Heart right ventricle (tissue), 16 donors: ENCODE results near the gene IL1RAPL1. TPM values are rescaled to one million over a fixed set of nuclear protein-coding genes. Genes with fewer than 3 reads are reported as not detected.

ENCODE experiments used
- ATAC-seq, 8 donors: fragments of 200-7000 bp; cut with Tn5 transposase; one replicate each; pipeline ENCODE4 v1.9.1; 2020; ENCODE audit warnings: mild to moderate bottlenecking in 8 of 8, moderate library complexity in 8 of 8, moderate number of reproducible peaks in 1 of 8
- DNase-seq, 2 donors: peaks; one replicate each; pipeline ENCODE4 v3.0.0-alpha.2; 2020
- H3K27ac ChIP-seq, 10 donors: fragments of 200-600 bp; sonication (generic) in 2 of 10; one replicate each; pipeline versions ENCODE4 v1.5.0 to v1.8.0; 2020 to 2022; ENCODE audit warnings: mild to moderate bottlenecking in 3 of 10
- H3K27me3 ChIP-seq, 7 donors: fragments of 200-600 bp; one replicate each; pipeline ENCODE4 v1.8.0; 2021 to 2022; ENCODE audit warnings: mild to moderate bottlenecking in 2 of 7
- H3K36me3 ChIP-seq, 9 donors: fragments of 200-600 bp; sonication (generic) in 1 of 9; one replicate each; pipeline versions ENCODE4 v1.5.0 to v1.8.0; 2020 to 2022; ENCODE audit warnings: mild to moderate bottlenecking in 2 of 9
- H3K4me1 ChIP-seq, 9 donors: fragments of 200-600 bp; sonication (generic) in 1 of 9; one replicate each; pipeline versions ENCODE4 v1.5.0 to v1.8.0; 2020 to 2022; ENCODE audit warnings: mild to moderate bottlenecking in 4 of 9
- H3K4me3 ChIP-seq, 10 donors: fragments of 200-600 bp; sonication (generic) in 2 of 10; one replicate each; pipeline versions ENCODE4 v1.5.0 to v1.8.0; 2020 to 2022; ENCODE audit warnings: mild to moderate bottlenecking in 7 of 10, moderate library complexity in 2 of 10
- H3K9me3 ChIP-seq, 11 donors: fragments of 200-600 bp in 10 of 11; sonication (generic) in 2 of 11; one replicate each; pipeline versions ENCODE4 v1.5.0 to v1.8.0; 2013 to 2022; ENCODE audit warnings: mild to moderate bottlenecking in 2 of 11, control low read depth in 1 of 11, moderate library complexity in 1 of 11
- CTCF ChIP-seq, 9 donors: fragments of 200-600 bp; sonication (generic) in 2 of 9; IDR thresholded peaks; one replicate each; pipeline versions ENCODE4 v1.5.0 to v1.8.0; 2021 to 2022; ENCODE audit warnings: antibody characterized with exemption in 9 of 9, mild to moderate bottlenecking in 5 of 9, moderate library complexity in 1 of 9
- WGBS, 2 donors: extraction: QIAGEN DNeasy Blood & Tissue Kit; methylation state at CpG; one replicate each; pipeline ENCODE4 v1.1.7; 2013; ENCODE audit warnings: inconsistent platforms in 1 of 2; 5-methylcytosine and 5-hydroxymethylcytosine counted together
- intact Hi-C, 10 donors: fragments of 100-400 bp; cut with DNase I; formaldehyde crosslinking; loops; one replicate each; pipeline versions ENCODE4 v1.11.1 to v1.14.2; 2022
- polyA plus RNA-seq, 2 donors: library from polyadenylated mRNA; stranded (reverse); fragments of 200-250 nt; gene quantifications; one replicate each; pipeline ENCODE4 v1.2.3, GENCODE V29; 2013
- total RNA-seq, 10 donors: library from RNA; stranded (reverse); fragmentation: NEBNext Ultra II Directional in 3 of 10; extraction: Animal tissue kit (Norgen Biotek cat#: 25700) in 3 of 10; gene quantifications; one replicate each; pipeline versions ENCODE4 v1.2.1 to v1.2.4, GENCODE V29; 2021 to 2023
- donor health status: Arrhythmogenic right ventricular cardiomyopathy.
- donor health status: ischemic (EF 13 %, LVEDD 7.1; RV severe dilation, severe dysfunction).
- donor health status: healthy with polysubstance abuse.
- donor health status: DM: no; HTN: yes; CAD: no.
- donor health status: DM: no; HTN: no; CAD: no.
- donor health status: ischemic (EF 25% LVEDD 6.9; RV normal size, moderate dysfunction).
- donor health status: ischemic (EF 25% LVEDD 5.7; RV mildly dilated, moderate dysfunction).
- donor health status: healthy.
- donor health status: DM: yes; HTN: yes; CAD: no.
- donor health status: Ischemic cardiomyopathy.
- donor health status: ischemic (EF 35%, LVEDD 5.7; RV mildly dilated, moderate dysfunction).
- donor health status: nonischemic (EF 11% LVEDD 7.7; RV severe dilation, severe dysfunction).
- donor health status: DM: yes; HTN: yes; CAD: no.
- donor health status: PGD.
- donor health status: ischemic (EF 29% LVEDD 5.4; RV normal size, mild dysfunction).
- donor health status: nonischemic (EF 23%, LVEDD 6.1; RV moderate dilation, normal function).

The IL1RAPL1 gene
- total and polyA plus RNA-seq, 12 donors, result 0.13 to 6.3 (median 2.8) TPM

GRCh38 chrX:29065477-29065876, 478.2 kb downstream of the IL1RAPL1 start:
- H3K36me3 ChIP-seq, result no peaks in the 10 kb centered on the region
- no peaks in the 10 kb centered on the region for H3K4me1 ChIP-seq
- intact Hi-C loops, result no loop called here
- no peaks in the 10 kb centered on the region for H3K27me3 ChIP-seq
- ATAC-seq, result no peak
- TF ChIP-seq CTCF (IDR thresholded peaks at IDR 0.05), result no peak
- H3K9me3 ChIP-seq, result peaks cover 0 to 7% (median 0%) of the 10 kb centered on the region in 11 donors
- 74 to 96% methylated on average over 2 of the region's 2 CpGs for WGBS, 2 donors
- DNase-seq, result no peak
- no peak overlapping the region for H3K27ac ChIP-seq
- no peak overlapping the region for H3K4me3 ChIP-seq

GRCh38 chrX:29066516-29066915, 479.3 kb downstream of the IL1RAPL1 start:
- Histone ChIP-seq H3K4me1 (no peaks in the 10 kb centered on the region), H3K9me3 (peaks cover 0 to 7% (median 0%) of the 10 kb centered on the region in 11 donors), H3K27me3 (no peaks in the 10 kb centered on the region), H3K27ac (no peak overlapping the region), H3K36me3 (no peaks in the 10 kb centered on the region), H3K4me3 (no peak overlapping the region)
- intact Hi-C loops, result no loop called here
- DNase-seq, result no peak
- no peak for ATAC-seq
- TF ChIP-seq CTCF (IDR thresholded peaks at IDR 0.05), result no peak
- 63 to 78% methylated on average over 1 of the region's 1 CpG for WGBS, 2 donors

GRCh38 chrX:29067351-29067750, 480.1 kb downstream of the IL1RAPL1 start:
- H3K9me3 ChIP-seq, result peaks cover 0 to 7% (median 0%) of the 10 kb centered on the region in 11 donors
- H3K4me1 ChIP-seq, result no peaks in the 10 kb centered on the region
- 74 to 85% methylated on average over 4 of the region's 4 CpGs for WGBS, 2 donors
- H3K36me3 ChIP-seq, result no peaks in the 10 kb centered on the region
- ATAC-seq (no peak), DNase-seq (no peak)
- intact Hi-C loops, result no loop called here
- no peak overlapping the region for H3K27ac ChIP-seq
- H3K4me3 ChIP-seq, result no peak overlapping the region
- TF ChIP-seq CTCF (IDR thresholded peaks at IDR 0.05), result no peak
- no peaks in the 10 kb centered on the region for H3K27me3 ChIP-seq

GRCh38 chrX:29071525-29072320, 484.5 kb downstream of the IL1RAPL1 start:
- Histone ChIP-seq H3K27me3 (no peaks in the 10 kb centered on the region), H3K9me3 (no peaks in the 10 kb centered on the region), H3K4me1 (peaks cover 0 to 6% (median 0%) of the 10 kb centered on the region in 9 donors), H3K36me3 (no peaks in the 10 kb centered on the region), H3K4me3 (no peak overlapping the region), H3K27ac (no peak overlapping the region)
- no peak for TF ChIP-seq CTCF (IDR thresholded peaks at IDR 0.05)
- intact Hi-C loops, result no loop called here
- no peak for DNase-seq
- no peak for ATAC-seq
- 74% methylated on average over 5 of the region's 5 CpGs for WGBS, 2 donors
